B cell (primary cell): ENCODE results near the gene PEPD. TPM values are rescaled to one million over a fixed set of nuclear protein-coding genes. Genes with fewer than 3 reads are reported as not detected.

ENCODE experiments used
- ATAC-seq: fragments of 200-7000 bp; cut with Tn5 transposase; one replicate; pipeline ENCODE4 v1.10.0; 2021; ENCODE audit warnings: low read depth, mild to moderate bottlenecking, moderate number of reproducible peaks, moderate library complexity
- CTCF ChIA-PET: fragments of 350-600 bp; sonication (Branson Sonifier 250); formaldehyde crosslinking; loops from one replicate; lab custom pipeline; 2021; ENCODE audit warnings: antibody characterized with exemption, inconsistent platforms; lab: Charles Lee
- POLR2A ChIA-PET: fragments of 350-600 bp; sonication (Branson Sonifier 250); formaldehyde crosslinking; loops from one replicate; lab custom pipeline; 2021; ENCODE audit warnings: antibody characterized with exemption; lab: Charles Lee
- DNase-seq: peaks from one replicate; pipeline ENCODE4 v3.0.0; 2013
- H2AFZ ChIP-seq: 2 replicates; pipeline ENCODE4 v1.6.1; 2012; ENCODE audit warnings: mild to moderate bottlenecking, low read depth, low read length; ENCODE audit not compliant: insufficient read depth, poor library complexity, severe bottlenecking
- H3K27ac ChIP-seq, 2 donors: 1 replicate in 1 of 2; 2 replicates in 1 of 2; pipeline ENCODE4 v1.5.1; 2012 to 2013; ENCODE audit warnings: low read length in 2 of 2, mild to moderate bottlenecking in 2 of 2, moderate library complexity in 1 of 2
- H3K27me3 ChIP-seq, 4 experiments: fragments of 200-600 bp in 1 of 4; sonication (generic) in 1 of 4; replicated peaks in 1 of 4; 1 replicate in 2 of 4; 2 replicates in 2 of 4; pipeline versions ENCODE4 v1.6.1 to v1.7.0; 2013 to 2016; ENCODE audit warnings: low read length in 3 of 4, mild to moderate bottlenecking in 2 of 4, mixed read lengths in 1 of 4, moderate library complexity in 1 of 4; ENCODE audit not compliant: insufficient read depth in 4 of 4, control insufficient read depth in 3 of 4; ENCODE audit errors: control extremely low read depth in 1 of 4
- H3K36me3 ChIP-seq, 2 experiments: replicated peaks in 1 of 2; 1 replicate in 1 of 2; 2 replicates in 1 of 2; pipeline versions ENCODE4 v1.6.1 to v1.7.1; 2013; ENCODE audit warnings: low read length in 1 of 2; ENCODE audit not compliant: insufficient read depth in 2 of 2, control insufficient read depth in 1 of 2; ENCODE audit errors: control extremely low read depth in 1 of 2, extremely low read depth in 1 of 2
- H3K4me1 ChIP-seq, 2 donors: fragments of 200-600 bp in 1 of 2; sonication (generic) in 1 of 2; 1 replicate in 1 of 2; 2 replicates in 1 of 2; pipeline versions ENCODE4 v1.5.1 to v1.6.1; 2013 to 2017; ENCODE audit warnings: low read length in 2 of 2; ENCODE audit not compliant: control insufficient read depth in 2 of 2, insufficient read depth in 2 of 2
- H3K4me2 ChIP-seq: replicated peaks from 2 replicates; pipeline ENCODE3; 2012; ENCODE audit warnings: mild to moderate bottlenecking, low read depth, low read length; ENCODE audit not compliant: poor library complexity, severe bottlenecking
- H3K4me3 ChIP-seq, 5 experiments: fragments of 200-600 bp in 1 of 5; sonication (generic) in 1 of 5; 1 replicate in 3 of 5; 2 replicates in 2 of 5; pipeline versions ENCODE4 v1.5.1 to v1.7.0; 2011 to 2016; ENCODE audit warnings: low read length in 4 of 5, mild to moderate bottlenecking in 4 of 5, low read depth in 2 of 5, control low read depth in 1 of 5, moderate library complexity in 1 of 5; ENCODE audit not compliant: insufficient read depth in 1 of 5; ENCODE audit errors: control extremely low read depth in 1 of 5, extremely low read depth in 1 of 5
- H3K79me2 ChIP-seq: fragments of 200-600 bp; sonication (generic); one replicate; pipeline ENCODE4 v1.6.0; 2016; ENCODE audit warnings: low read length; ENCODE audit not compliant: control insufficient read depth, insufficient read depth
- H3K9ac ChIP-seq: fragments of 200-600 bp; sonication (generic); 2 replicates; pipeline ENCODE4 v1.6.1; 2017; ENCODE audit warnings: mild to moderate bottlenecking, low read length, moderate library complexity
- H3K9me3 ChIP-seq, 3 donors: one replicate each; pipeline versions ENCODE4 v1.6.1 to v1.7.1; 2013; ENCODE audit warnings: low read length in 2 of 3; ENCODE audit not compliant: control insufficient read depth in 2 of 3, insufficient read depth in 1 of 3; ENCODE audit errors: control extremely low read depth in 1 of 3
- H4K20me1 ChIP-seq: 2 replicates; pipeline ENCODE4 v1.6.0; 2012; ENCODE audit warnings: mild to moderate bottlenecking, low read length; ENCODE audit not compliant: insufficient read depth, control insufficient read depth, poor library complexity, severe bottlenecking
- H3K27ac Mint-ChIP-seq: one replicate; pipeline ENCODE4 v1.8.0; 2021; ENCODE audit warnings: mixed read lengths
- H3K27me3 Mint-ChIP-seq: one replicate; pipeline ENCODE4 v1.8.0; 2021; ENCODE audit warnings: mixed read lengths
- H3K4me1 Mint-ChIP-seq: one replicate; pipeline ENCODE4 v1.8.0; 2021; ENCODE audit warnings: mixed read lengths
- H3K4me3 Mint-ChIP-seq: one replicate; pipeline ENCODE4 v1.8.0; 2021; ENCODE audit warnings: mixed read lengths
- H3K9me3 Mint-ChIP-seq: one replicate; pipeline ENCODE4 v1.8.0; 2022; ENCODE audit warnings: mixed read lengths; ENCODE audit not compliant: insufficient read depth
- CTCF ChIP-seq: fragments of 200-600 bp; IDR thresholded peaks from one replicate; pipeline ENCODE4 v1.8.0; 2022; ENCODE audit warnings: antibody characterized with exemption, mild to moderate bottlenecking
- EZH2 ChIP-seq: IDR thresholded peaks from 2 replicates; pipeline ENCODE4 v1.6.1; 2012; ENCODE audit warnings: borderline replicate concordance, low read depth, mild to moderate bottlenecking, moderate library complexity, low read length; ENCODE audit not compliant: insufficient read depth, poor library complexity, severe bottlenecking
- WGBS: methylation state at CpG from one replicate; pipeline ENCODE4 v1.1.5; 2013; ENCODE audit warnings: missing lambda C conversion rate; ENCODE audit not compliant: insufficient coverage; 5-methylcytosine and 5-hydroxymethylcytosine counted together
- intact Hi-C: fragments of 100-400 bp; cut with micrococcal nuclease; formaldehyde crosslinking; loops from one replicate; pipeline ENCODE4 v1.10.0; 2022
- polyA plus RNA-seq: library from polyadenylated mRNA; depleted of rRNA; stranded (reverse); fragments of >200 nt; gene quantifications from 2 replicates; pipeline ENCODE4 v1.2.3, GENCODE V29; 2012
- total RNA-seq, 2 donors: library from RNA; stranded (reverse); fragments of 120-200 nt in 1 of 2; gene quantifications; 1 replicate in 1 of 2; 2 replicates in 1 of 2; pipeline versions ENCODE4 v1.2.3 to v1.2.4, GENCODE V29; 2013 to 2022

PEPD gene
- total and polyA plus RNA-seq, 2 donors (not counting 1 experiment from before 2014, with no cell fraction given): 36.4 to 42.7 TPM

GRCh38 chr19:33401683-33402420, 119.7 kb downstream of the PEPD start:
- H3K27ac ChIP-seq: no peak overlapping the region
- H3K4me2 ChIP-seq: no peak overlapping the region
- no peaks in the 10 kb centered on the region for H3K9me3 ChIP-seq
- no peaks in the 10 kb centered on the region for H3K27me3 ChIP-seq
- no peak overlapping the region for H3K4me3 Mint-ChIP-seq
- 94% methylated on average over 27 of the region's 30 CpGs for WGBS
- intact Hi-C loops: no loop called here
- no peak for ATAC-seq
- DNase-seq: no peak
- no peaks in the 10 kb centered on the region for H3K27me3 Mint-ChIP-seq
- H3K9ac ChIP-seq: no peak overlapping the region
- no peaks in the 10 kb centered on the region for H3K4me1 Mint-ChIP-seq
- H3K9me3 Mint-ChIP-seq: no peaks in the 10 kb centered on the region
- no peaks in the 10 kb centered on the region for H3K79me2 ChIP-seq
- ChIA-PET CTCF (no interaction called here), POLR2A (no interaction called here)
- H4K20me1 ChIP-seq: peaks cover 5% of the 10 kb centered on the region
- H3K27ac Mint-ChIP-seq: no peak overlapping the region
- no peak overlapping the region for H2AFZ ChIP-seq
- no peaks in the 10 kb centered on the region for H3K36me3 ChIP-seq
- no peaks in the 10 kb centered on the region for H3K4me1 ChIP-seq
- TF ChIP-seq EZH2: no peak
- TF ChIP-seq CTCF: no peak
- no peak overlapping the region for H3K4me3 ChIP-seq

GRCh38 chr19:33400856-33401682, 120.5 kb downstream of the PEPD start:
- H3K27ac Mint-ChIP-seq: no peak overlapping the region
- intact Hi-C loops: no loop called here
- no peak for ATAC-seq
- Histone ChIP-seq H2AFZ (no peak overlapping the region), H3K27ac (no peak overlapping the region), H3K9me3 (no peaks in the 10 kb centered on the region), H3K9ac (no peak overlapping the region), H3K27me3 (no peaks in the 10 kb centered on the region), H3K79me2 (no peaks in the 10 kb centered on the region), H3K4me3 (no peak overlapping the region), H3K4me1 (no peaks in the 10 kb centered on the region), H3K36me3 (no peaks in the 10 kb centered on the region), H4K20me1 (no peaks in the 10 kb centered on the region), H3K4me2 (no peak overlapping the region)
- ChIA-PET CTCF (no interaction called here), POLR2A (no interaction called here)
- 89% methylated on average over 24 of the region's 24 CpGs for WGBS
- DNase-seq: no peak
- H3K9me3 Mint-ChIP-seq: no peaks in the 10 kb centered on the region
- no peaks in the 10 kb centered on the region for H3K27me3 Mint-ChIP-seq
- no peak for TF ChIP-seq EZH2
- TF ChIP-seq CTCF: no peak
- H3K4me3 Mint-ChIP-seq: no peak overlapping the region
- no peaks in the 10 kb centered on the region for H3K4me1 Mint-ChIP-seq
